Measurements from ENCODE around the gene GIMAP2. TPM values are rescaled to one million over a fixed set of nuclear protein-coding genes. Genes with fewer than 3 reads are reported as not detected.

GIMAP2 gene
- total RNA-seq, 1 experiment from 2014 or later = not detected

DNA sequence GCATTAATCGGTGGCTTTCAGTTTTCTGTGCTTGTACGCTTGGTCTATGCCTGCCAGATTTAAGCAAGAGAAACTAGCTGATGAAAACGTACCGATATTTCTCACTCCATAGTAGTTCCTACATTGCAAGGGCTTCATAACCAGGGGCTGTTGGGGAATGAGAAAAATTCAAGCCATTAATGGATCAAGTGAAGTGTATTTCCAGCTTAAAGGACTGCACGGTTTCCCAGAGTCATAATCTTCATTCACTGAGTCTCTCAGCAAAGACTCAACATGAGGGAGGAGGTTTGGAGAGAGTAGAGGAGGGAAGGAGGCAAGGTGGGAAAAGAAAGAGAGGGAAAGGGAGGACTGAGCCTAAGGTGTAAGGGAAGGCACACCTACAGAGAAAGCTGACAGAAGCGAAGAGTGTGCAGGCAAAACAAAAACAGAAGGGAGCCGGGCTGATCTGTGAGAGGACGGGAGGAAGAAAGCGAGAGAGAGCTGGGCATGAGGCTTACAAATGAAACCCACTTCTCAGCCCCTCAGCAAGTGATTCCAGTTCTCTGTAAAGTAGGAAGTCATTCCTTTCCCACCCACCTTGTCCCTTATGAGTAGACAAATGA lies 625 bp downstream of the GIMAP2 start:
- H3K18ac ChIP-seq (ENCODE audit: insufficient read length, low read depth, low read length) = no peak overlapping the region
- H2BK20ac ChIP-seq (ENCODE audit: low read depth, low read length, poor library complexity, severe bottlenecking) = no peak overlapping the region
- no peak overlapping the region for H3K56ac ChIP-seq (ENCODE audit: insufficient read length, low read depth, low read length)
- H3K27me3 Mint-ChIP-seq (ENCODE audit: low read depth) = peaks cover 88% of the 10 kb centered on the region
- H2BK15ac ChIP-seq (ENCODE audit: low read depth, low read length) = no peak overlapping the region
- no CpG with 5 or more reads among the region's 9 CpGs for WGBS (ENCODE audit: extremely low coverage, insufficient read length, low lambda C conversion rate)
- no peak overlapping the region for H3T11ph ChIP-seq (ENCODE audit: low read length)
- no peak overlapping the region for H3K14ac ChIP-seq (ENCODE audit: insufficient read depth, low read length)
- H3K9me3 ChIP-seq (ENCODE audit: control insufficient read depth, low read depth, low read length) = no peaks in the 10 kb centered on the region
- no peak overlapping the region for H3K4me2 ChIP-seq (ENCODE audit: insufficient read depth, insufficient read length, low read length)
- TF ChIP-seq, protein P1, sequence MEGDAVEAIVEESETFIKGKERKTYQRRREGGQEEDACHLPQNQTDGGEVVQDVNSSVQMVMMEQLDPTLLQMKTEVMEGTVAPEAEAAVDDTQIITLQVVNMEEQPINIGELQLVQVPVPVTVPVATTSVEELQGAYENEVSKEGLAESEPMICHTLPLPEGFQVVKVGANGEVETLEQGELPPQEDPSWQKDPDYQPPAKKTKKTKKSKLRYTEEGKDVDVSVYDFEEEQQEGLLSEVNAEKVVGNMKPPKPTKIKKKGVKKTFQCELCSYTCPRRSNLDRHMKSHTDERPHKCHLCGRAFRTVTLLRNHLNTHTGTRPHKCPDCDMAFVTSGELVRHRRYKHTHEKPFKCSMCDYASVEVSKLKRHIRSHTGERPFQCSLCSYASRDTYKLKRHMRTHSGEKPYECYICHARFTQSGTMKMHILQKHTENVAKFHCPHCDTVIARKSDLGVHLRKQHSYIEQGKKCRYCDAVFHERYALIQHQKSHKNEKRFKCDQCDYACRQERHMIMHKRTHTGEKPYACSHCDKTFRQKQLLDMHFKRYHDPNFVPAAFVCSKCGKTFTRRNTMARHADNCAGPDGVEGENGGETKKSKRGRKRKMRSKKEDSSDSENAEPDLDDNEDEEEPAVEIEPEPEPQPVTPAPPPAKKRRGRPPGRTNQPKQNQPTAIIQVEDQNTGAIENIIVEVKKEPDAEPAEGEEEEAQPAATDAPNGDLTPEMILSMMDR (conservative IDR thresholded peaks at IDR 0.05) = no peak
- H3K23me2 ChIP-seq (ENCODE audit: insufficient read length, low read depth, low read length, poor library complexity, severe bottlenecking) = no peaks in the 10 kb centered on the region
- H3K9ac ChIP-seq (ENCODE audit: extremely low read depth, insufficient read length, low read length) = no peak overlapping the region
- no peak overlapping the region for H2BK120ac ChIP-seq (ENCODE audit: low read depth, low read length, poor library complexity, severe bottlenecking)
- H3K27ac Mint-ChIP-seq = no peak overlapping the region
- no peak overlapping the region for H3K4me3 Mint-ChIP-seq
- H4K5ac ChIP-seq (ENCODE audit: insufficient read length, low read depth, low read length) = no peak overlapping the region
- H3K9me3 Mint-ChIP-seq = peaks cover 7% of the 10 kb centered on the region in 2 experiments; a peak in 3 of 5 replicates
- H4K91ac ChIP-seq (ENCODE audit: insufficient read length, low read depth, low read length) = no peak overlapping the region
- H3K79me1 ChIP-seq (ENCODE audit: insufficient read depth, low read depth, low read length, poor library complexity, severe bottlenecking) = no peaks in the 10 kb centered on the region
- no peaks in the 10 kb centered on the region for H3K79me2 ChIP-seq (ENCODE audit: insufficient read depth, low read length)
- no peak for DNase-seq
- H4K20me1 ChIP-seq (ENCODE audit: control insufficient read depth, insufficient read depth, insufficient read length) = no peaks in the 10 kb centered on the region
- H3K36me3 Mint-ChIP-seq (ENCODE audit: insufficient read depth in 1 of 3, low read depth in 3 of 3) = no peaks in the 10 kb centered on the region
- no peak overlapping the region for H4K8ac ChIP-seq (replicated peaks; ENCODE audit: insufficient read length, low read depth, low read length)
- H3K27ac ChIP-seq (ENCODE audit: insufficient read length, low read depth, low read length) = no peak overlapping the region
- H2AK5ac ChIP-seq (ENCODE audit: insufficient read length, low read length) = no peak overlapping the region
- no peak overlapping the region for H2BK12ac ChIP-seq (ENCODE audit: insufficient read length, low read depth, low read length)
- peaks cover 5 to 7% of the 10 kb centered on the region in 2 experiments for H3K4me1 Mint-ChIP-seq
- H2BK5ac ChIP-seq (ENCODE audit: insufficient read length, low read length) = no peak overlapping the region
- H3K23ac ChIP-seq (ENCODE audit: insufficient read length, low read depth, low read length) = no peak overlapping the region
- H3K4me1 ChIP-seq (ENCODE audit: insufficient read depth, low read length) = 0 out of 2 replicates have a peak, but pooled peaks cover 1% of the 10 kb centered on the region
- H3K27me3 ChIP-seq (ENCODE audit: insufficient read depth, low read length) = no peaks in the 10 kb centered on the region; the same call in 1 of the 2 replicates
- no peak overlapping the region for H2AFZ ChIP-seq (ENCODE audit: low read length)
- H3K4ac ChIP-seq (ENCODE audit: low read depth, low read length) = no peak overlapping the region
